IPS DF 19.7 (cell line): ENCODE data around the gene DCXR.

ENCODE experiments used
- DNase-seq: peaks from one replicate; pipeline ENCODE4 v3.0.0-alpha.2; 2013; ENCODE audit warnings: low read depth, low spot score

DCXR gene

DNA sequence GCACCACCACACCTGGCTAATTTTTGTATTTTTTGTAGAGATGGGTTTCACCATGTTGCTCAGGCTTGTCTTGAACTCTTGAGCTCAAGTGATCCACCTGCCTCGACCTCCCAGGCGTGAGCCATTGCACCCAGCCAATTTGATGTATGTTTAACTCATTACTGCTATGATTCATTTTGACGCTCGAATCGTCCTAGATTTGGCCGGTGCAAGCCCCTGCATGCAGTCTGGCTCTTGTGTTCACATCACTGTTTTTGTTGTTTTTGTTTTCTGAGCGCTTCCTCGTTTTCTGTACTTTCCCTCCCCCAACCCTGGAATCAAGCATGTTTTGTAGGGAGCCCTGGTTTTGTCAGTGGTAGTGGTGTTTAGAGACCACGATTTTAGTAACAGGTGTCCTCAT lies 35.9 kb upstream of the DCXR start:
- no peak for DNase-seq

DNA sequence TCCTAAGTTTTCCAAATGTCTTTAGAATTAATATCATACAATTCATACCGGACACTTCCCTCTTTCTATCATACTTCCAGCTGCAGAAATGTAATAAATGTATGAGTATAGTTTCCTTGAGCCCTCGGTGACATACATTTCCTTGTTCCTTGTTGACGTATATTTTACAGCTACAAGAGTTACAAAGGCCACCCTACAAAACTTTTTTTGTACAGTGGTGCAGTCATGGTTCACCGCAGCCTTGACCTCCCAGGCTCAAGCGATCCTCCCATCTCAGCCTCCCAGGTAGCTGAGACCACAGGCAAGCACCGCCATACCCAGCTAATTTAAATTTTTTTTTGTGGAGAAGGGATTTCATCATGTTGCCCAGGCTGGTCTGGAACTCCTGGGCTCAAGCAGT lies 35.3 kb upstream of the DCXR start:
- no peak for DNase-seq

DNA sequence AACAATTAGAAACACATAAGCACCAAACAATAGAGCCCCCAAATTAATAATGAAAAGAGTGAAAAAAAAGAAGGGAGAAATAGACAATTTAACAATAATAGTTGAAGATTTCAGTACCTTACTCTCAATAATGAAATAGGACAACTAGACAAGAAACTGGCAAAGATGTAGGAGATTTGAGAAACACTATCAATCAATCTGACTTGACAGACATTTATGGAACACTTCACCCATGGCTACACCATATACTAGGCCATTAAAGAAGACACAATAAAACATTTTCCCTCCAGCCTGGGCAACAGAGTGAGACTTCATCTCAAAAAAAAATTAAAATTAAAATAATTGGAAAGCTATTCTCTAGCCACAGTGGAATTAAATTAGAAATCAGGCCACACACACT lies 33.1 kb upstream of the DCXR start:
- DNase-seq = no peak

DNA sequence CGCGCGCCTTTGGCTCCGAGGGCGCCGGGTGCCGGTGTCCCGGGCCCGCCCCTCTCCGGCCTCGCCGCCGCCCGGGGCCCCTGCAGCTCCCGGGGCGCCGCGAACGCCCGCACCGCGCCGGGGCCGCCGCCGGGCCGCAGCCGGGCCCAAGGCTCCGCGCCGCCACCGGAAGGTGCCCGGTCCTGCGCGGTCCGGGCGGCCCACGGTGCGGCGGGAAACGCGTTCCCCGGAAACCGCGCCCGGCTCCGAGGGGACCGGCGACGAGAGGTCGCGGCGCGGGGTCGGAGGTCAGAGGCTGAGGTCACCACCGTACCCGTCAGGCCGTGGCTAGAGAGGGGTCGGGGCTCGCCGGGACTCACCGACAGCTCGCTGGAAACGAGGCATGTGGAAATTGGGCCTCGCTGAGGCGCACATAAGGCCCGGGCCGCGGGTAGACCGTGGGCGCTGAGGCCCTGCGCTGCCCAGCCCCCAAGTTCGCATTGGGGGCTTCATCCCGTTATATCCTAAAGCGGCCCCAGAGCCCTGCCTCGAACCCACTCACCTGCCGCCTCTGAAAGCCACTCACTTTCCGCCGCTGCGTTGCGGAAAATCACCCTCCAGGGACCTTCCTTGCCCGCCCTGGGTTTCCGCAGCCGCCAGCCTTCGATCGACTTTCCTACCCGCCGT lies 28.3 kb upstream of the DCXR start, which contains the start of gene DUS1L:
DUS1L (minus strand) TSS at position 167 of the 666 bp plus-strand sequence. CDS start 745 bp downstream, outside the sequence.
- no peak for DNase-seq

DNA sequence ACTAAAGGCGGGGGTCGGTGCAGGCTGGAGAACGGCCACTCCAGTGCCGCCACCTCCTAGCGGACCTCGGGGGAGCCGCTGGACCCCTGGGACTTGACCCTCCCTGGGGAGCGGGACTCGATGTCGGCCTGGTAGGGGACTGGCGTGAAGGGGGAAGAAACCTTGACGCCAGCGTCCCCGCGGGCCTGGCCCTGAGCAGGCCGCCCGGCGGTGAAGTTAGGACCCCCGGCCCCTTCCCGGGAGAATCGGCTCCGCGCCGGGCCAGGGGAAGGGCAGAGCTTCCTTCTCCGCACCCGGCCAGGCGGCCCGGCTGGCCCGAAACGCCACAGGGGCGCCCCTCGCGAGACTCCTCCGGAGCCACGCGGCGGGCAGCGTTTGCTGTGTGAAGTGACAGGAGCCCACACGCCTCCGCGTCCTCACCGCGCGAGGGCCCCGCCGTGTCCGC lies 27.7 kb upstream of the DCXR start:
- no peak for DNase-seq

DNA sequence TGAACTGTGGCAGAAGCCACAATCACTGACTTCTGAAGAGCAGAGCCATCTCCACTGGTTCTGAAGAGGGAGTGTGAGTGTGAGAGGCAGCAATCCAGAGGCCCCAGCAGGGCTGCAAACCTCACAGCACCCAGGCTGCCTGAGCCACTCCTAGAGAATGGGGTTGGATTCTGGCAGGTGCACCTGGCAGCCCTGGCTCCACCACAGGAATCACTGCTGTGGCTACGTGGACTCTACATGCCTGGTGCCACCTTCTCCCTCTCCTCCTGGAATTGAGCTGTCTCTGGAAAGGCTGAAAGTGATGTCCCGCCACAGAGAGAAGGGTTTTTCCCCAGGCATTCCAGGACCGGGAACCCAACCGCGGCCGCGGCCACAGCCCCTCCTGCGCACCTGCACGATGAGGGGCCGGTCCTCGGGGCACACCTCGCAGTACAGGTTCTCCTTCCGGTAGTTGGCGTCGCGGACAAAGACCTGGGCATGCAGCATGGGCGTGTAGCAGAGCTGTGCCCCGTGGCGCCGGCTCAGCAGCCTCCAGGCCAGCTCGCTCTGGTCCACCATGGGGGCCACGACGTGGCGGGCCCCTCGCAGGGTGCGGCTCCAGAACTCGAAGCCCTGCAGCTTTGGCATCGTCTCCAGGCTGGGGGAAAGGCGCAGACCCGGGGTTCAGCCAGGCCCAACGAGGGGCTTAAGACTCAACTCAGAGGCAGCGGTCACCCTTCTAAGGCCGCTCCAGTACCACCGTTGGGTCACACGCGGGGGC lies 27.1 kb upstream of the DCXR start:
- DNase-seq = no peak

DNA sequence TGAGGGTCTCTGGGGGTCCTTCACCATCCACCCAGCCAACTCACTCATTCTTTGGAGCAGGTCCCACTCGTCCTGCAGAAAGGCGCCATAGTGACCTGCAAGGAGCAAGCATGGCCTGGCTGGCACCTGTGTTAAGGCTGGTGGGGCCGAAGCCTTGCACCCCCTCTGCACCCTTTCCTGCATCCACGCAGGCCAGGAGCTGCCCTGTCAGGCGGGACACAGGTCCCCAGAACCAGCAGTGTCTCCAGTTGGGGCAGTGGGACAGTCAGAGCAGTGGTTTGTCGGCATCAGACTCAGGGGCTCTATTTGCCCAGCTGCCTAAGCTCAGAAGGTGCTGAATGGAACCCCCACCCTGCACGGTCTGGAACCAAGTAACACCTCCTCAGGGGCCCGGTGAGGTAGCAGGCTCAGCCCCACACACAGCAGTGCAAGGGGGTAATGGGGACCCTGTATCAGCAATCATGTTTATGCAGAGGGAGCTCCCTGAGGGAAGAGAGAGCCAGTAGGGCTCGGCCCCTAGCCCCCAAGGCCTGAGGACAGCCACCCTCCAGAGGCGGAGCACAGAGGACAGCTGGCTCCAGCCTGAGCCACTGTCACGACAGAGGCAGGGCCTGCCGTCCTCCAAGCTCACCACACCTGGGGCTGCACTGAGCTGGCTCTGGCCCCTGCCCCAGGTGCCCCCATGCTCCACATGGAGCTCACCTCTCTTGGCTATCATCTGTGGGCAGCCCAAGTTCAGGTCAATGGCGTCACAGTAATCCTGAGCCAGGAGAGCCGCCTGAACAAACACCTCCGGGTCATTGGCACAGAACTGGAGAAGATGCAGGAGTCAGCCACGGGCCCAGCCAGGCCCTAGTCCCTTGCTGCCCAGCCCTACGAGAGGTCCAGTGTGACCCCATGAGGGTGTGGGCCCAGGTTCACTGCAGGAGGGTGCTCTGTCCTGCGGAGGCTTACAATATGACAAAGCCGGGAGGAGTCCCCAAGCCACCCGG lies 26.2 kb upstream of the DCXR start:
- DNase-seq = no peak

DNA sequence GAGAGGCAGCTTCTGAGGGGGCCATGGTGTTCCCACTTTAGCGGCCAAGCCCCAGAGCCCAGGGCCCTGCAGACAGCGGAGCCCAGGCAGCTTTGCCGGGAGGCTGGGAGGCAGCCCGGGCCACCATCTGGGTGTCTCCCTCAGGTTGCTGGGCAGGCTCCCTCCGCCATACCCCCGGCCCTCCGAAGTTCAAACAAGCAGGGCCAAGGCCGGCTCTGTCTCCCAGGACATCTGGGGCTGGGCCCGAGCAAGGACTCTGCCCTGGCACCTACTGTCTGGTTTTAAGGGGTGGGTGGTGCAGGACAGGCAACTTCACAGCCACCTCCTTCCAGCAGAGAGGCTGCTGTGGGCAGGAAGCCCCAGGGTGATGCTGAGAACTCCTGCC lies 25.5 kb upstream of the DCXR start:
- no peak for DNase-seq

DNA sequence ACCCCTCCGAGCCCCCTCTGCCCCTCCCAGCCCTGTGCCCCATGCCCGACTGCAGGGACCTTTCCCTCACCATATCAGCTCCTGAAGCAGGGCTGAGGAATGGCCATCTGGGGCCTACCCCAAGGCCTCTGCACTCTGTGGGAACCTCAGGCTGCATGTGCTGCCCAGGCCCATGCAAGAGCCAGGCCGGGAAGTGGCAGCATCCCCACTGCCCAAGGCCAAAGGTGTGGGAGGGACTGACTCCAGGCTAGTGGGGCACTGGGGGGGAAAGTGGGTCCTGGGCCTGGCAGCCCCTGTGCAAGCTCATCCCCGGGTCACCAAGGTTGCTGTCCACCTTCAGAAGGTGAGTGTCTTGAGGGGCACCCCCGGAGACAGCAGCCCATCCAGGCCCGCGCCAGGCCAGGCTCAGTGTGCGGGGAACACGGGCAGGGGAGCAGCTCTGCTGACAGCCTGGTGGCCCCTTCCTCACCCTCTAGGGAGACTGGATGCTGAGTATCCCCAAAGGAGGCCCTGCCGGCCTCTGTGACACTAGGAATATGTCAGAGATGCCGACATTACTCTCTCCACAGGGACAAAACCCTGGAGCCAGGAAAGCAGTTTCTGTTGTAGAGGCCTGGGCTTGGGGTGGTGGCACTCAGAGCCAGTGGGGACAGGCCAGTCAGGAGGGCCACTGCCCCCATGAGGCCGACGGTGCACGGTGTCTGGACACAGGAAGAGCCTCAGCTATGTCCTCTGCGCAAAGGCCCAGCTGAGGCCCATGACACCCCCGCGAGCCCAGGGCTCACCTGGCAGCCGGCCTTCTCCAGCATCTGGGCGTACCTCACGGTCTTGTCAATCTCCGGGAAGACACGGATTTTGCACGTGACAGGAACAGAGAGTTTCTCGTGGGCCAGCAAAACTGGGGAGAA lies 24.8 kb upstream of the DCXR start:
- no peak for DNase-seq

DNA sequence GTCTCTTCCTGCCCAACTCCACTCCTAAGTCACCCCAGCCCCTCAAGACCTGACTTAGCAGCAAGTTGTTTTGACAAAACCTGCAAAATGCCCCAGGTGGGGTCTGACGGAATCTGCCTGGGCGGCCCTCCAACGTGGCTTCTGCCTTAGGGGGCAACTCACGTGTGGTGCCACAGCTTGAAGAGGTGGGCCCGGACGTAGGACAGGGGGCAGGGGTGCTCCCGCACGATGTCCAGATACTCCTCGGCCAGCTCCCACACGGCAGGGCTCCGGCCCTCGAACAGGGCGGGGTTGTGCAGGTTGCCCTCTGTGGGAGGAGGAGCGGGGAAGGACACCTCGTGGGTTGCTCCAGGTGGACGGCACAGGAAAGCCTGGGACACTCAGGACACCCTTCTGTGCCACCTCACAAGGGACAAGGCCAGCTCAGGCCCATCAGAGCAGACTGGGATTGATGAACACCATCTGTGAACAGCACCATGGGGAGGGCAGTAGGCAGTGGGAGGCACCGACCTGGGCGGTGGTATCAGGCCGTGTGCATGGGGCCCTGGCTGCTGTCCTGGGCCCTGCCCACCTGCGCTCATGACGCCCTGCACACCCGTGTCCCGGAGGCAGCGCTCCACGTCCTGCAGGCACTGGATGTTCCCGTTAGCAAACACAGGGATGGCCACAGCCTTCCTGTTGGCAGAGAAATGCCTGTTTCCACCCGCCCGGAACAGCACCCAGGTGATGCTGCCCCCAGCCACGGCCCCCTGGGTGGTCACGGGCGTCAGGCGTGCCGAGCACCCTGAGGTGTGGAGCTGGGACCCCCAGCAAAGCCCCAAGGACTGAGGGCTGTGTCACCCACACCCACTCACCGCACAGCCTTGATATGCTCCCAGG lies 23.8 kb upstream of the DCXR start:
- DNase-seq = no peak

DNA sequence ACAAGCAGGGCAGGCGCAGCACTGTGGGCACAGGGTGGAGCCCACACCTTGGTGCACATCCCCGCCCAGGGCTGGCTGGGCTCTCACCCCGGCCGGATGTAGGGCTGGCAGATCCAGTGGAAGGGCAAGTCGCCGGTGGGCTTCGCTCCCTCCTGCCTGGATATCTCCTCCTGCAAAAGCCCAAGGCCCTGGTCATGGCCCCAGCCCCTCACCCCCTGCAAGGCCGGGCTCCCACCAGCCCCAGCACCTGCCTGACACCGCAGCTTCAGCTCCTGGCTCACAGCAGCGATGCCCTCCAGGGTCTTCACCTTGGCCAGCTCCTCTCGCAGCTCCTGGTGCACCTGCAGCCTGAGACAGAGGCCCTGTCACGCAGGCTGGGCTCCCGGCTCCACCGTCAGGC lies 23.1 kb upstream of the DCXR start:
- no peak for DNase-seq

DNA sequence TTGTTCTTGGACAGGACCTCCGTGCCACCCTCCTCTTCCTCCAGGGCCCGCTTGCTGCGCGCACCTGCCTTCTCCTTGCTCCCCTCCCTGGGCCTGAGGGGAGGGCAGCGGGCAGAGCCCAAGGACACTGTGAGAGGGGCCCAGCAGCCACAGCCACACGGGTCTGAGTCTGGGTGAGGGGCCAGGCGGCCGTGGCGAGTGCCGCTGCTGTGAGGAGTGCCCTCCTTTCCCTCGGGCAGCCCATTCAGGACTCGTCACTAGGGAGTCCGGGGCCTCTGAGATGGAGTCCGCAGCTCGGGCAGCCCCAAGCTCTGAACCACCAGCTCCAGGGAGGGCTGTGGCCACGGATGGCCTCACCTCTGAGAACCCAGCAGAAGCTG lies 22.5 kb upstream of the DCXR start:
- DNase-seq = no peak

DNA sequence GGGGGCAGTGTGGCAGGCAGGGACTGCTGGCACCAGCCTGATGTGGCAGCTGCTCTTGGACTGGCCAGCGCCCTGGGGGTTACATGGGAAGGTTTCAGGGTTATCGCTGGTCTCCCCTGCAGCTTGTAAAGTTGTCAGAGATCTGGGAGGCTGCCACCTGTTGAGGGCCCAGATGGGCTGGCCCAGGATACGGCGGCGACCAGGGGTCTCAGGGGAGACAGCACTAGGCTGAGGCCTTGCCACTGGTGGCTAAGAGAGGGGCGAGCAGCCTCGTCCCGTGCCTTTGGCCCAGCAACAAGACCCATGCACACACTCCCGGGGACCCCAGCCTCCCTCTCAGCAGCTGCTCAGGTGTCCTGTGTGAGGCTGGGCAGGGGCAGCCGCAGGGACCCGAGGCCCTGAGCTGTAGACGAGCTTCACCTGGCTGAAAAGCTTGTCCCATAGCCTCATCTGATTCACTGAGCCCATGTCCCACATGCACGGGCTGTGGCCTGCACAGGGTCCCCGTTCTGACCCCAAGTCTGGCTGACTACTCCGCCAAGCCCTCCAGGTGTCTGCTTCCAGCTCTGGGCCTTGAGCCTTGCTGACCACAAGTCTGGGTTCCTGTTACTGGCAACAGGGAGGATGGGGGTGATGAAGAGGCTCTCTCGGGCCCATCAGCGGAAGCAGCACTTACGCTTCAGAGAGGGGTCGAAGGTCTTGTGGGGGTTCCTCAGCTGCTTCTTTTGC lies 21.9 kb upstream of the DCXR start:
- no peak for DNase-seq

DNA sequence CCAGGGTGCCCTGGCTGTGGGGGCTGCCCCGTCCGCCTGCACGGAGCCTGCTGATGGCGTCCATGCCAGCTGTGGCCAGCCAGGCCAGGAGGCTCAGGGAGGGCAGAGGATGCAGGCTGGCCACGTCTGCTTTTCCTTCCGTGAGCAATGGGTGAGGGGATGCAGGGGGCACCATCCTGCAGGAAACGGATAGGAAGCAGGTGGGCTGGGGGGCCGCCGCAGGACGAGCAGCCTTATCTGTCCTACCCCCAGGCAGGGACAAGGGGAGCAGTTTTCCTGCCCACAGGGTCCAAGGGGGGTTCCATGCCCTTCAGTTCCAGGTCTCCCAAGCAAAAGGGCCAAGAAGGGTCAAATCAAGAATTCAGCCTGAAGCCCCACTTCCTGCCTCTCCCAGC lies 21.4 kb upstream of the DCXR start:
- DNase-seq = no peak

DNA sequence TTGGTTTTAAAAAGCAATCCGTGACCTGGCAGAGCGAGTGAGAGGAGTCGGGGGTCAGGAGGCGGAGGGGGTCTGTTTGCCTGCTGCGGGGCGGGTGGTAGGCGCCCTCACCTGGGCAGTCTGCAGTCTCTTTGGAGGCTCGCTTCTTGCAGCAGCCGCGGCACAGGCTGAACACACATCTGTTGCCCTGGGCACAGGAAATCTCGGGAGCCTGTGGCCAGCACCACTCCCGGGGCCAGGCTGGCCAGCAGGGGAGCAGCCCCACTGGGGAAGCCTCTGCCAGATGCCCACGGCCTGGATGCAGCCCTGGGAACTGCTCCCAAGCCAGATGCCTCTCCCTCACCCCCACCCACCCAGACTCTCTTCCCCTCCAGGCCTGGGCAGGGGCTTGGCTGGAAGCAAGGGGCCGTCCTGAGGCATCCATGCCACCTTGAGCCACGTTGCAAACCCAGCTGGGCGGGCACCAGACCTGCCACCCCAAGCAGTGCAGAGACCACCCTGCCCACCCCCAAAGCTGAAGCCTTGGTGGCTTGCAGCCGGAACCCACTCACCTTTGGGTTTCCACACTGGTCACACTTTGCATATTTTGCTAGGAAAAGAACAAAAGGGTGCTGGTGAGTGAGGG lies 20.8 kb upstream of the DCXR start:
- DNase-seq = no peak

DNA sequence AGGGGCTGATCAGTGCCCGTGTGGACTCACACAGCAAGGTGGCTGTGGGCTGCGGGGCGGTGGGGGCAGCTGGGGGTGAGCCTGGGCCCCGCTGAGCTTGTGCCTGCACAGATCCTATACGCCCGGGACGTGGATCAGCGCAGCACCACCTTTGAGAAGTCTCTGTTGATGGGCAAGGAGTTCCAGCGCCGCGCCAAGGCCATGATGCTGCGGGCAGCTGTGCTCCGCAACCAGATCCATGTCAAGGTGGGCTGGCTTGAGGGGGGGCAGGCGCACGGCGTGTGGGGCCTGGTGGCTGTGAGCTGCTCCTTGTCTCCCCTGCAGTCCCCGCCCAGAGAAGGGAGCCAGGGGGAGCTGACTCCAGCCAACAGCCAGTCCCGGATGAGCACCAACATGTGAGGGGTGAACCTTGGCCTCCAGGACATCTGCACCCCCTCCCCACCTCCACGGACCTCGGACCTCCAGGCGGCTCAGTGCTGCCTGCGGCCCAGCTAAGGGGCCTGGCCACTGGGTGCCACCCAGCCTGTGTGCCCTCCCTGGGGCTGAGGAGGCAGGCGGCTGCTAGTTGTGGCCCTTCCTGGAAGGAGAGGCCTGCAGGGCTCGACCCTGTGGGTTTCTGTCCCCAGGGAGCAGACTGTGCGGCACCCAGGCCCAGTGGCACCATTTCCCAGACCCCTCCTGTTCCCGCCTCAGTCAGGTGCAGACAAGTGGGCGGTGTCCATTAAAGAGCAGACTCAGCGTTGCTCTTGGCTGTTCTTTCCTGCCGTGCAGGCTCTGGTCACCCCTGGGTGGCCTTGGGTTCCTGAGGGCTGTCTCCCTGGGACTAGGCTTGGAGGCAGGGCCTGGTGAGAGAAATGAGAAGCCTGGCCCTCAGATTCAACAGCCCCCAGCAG lies 19.5 kb upstream of the DCXR start:
- no peak for DNase-seq

DNA sequence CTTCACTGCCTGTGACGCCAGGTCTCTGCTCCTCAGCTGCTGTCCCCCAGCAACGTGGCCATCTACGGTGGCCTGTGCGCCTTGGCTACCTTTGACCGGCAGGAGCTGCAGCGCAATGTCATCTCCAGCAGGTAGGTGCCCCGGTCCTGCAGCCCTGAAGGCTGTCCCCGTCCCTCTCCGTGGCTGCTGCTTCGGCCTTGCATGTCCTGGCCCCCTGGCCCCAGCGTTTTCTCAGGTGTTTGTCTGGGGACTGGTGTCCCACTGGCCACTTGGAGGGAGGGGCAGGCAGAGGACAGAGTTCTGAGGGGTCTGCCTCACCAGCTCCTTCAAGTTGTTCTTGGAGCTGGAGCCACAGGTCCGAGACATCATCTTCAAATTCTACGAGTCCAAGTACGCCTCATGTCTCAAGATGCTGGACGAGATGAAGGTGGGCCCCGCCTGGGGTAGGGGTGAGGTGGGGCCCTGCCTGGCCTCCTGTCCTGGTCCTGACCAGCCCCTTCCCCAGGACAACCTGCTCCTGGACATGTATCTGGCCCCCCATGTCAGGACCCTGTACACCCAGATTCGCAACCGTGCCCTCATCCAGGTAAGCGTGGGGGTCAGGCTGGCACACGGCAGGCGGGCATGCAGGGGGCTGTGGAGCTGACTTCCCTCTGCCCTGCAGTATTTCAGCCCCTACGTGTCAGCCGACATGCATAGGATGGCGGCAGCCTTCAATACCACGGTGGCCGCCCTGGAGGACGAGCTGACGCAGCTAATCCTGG lies 18.6 kb upstream of the DCXR start:
- no peak for DNase-seq
